Measurements from ENCODE around the gene ISOC1.

DNA sequence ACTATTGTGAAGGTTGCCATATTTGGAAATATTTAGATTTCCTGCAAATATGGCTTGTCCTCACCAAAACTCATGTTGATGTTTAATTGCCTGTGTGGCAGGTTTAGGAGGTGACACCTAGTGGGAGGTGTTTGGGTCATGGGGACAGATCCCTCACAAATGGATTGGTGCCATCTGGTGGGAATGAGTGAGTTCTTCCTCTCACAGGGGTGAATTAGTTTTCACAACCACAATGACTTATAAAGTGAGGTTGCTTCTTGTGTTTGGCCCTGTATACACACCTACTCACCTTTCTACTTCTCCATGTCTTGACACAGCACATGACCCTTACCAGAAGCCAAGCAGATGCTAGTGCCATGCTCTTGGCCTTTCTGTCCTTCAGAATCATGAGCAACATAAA is 41.1 kb downstream of the ISOC1 start:
- TF ChIP-seq GATA2 (IDR thresholded peaks at IDR 0.05; ENCODE audit: low read depth, low read length) (no peak), GATA3 (IDR thresholded peaks at IDR 0.05; ENCODE audit: low read depth, low read length) (no peak)

All from SH-SY5Y (cell line).